HepG2 (cell line): Measurements from ENCODE around the gene TMCC2. TPM values are rescaled to one million over a fixed set of nuclear protein-coding genes. Genes with fewer than 3 reads are reported as not detected.

Experiments
- E2F5 ChIP-seq: sonication (generic); formaldehyde crosslinking; conservative IDR thresholded peaks from 2 replicates; pipeline ENCODE4 v1.4.0; 2020; ENCODE audit warnings: missing genetic modification reagents
- FIP1L1 ChIP-seq: fragments of 200-400 bp; formaldehyde crosslinking; IDR thresholded peaks from 2 replicates; pipeline ENCODE4 v1.6.1; 2018; ENCODE audit warnings: low read depth, mild to moderate bottlenecking, low read length, moderate library complexity, borderline replicate concordance; ENCODE audit not compliant: insufficient read depth
- FOXC1 ChIP-seq: sonication (generic); formaldehyde crosslinking; IDR thresholded peaks from 2 replicates; pipeline ENCODE4 v1.8.0; 2022; ENCODE audit warnings: mild to moderate bottlenecking, missing genetic modification reagents, borderline replicate concordance
- FUBP1 ChIP-seq: sonication (generic); formaldehyde crosslinking; IDR thresholded peaks from 2 replicates; pipeline ENCODE4 v1.5.1; 2020; ENCODE audit warnings: missing genetic modification reagents, mild to moderate bottlenecking, borderline replicate concordance
- HBP1 ChIP-seq: IDR thresholded peaks from 2 replicates; pipeline ENCODE4 v1.6.1; 2016; ENCODE audit warnings: low read depth, control low read depth
- IRX3 ChIP-seq: sonication (generic); formaldehyde crosslinking; IDR thresholded peaks from 2 replicates; pipeline ENCODE4 v1.8.1; 2023; ENCODE audit warnings: mild to moderate bottlenecking, low read depth, missing genetic modification reagents, borderline replicate concordance
- JUNB ChIP-seq: sonication (generic); formaldehyde crosslinking; IDR thresholded peaks from 2 replicates; pipeline ENCODE4 v1.8.0; 2022; ENCODE audit warnings: missing genetic modification reagents, mild to moderate bottlenecking, borderline replicate concordance
- JUND ChIP-seq: sonication (generic); formaldehyde crosslinking; IDR thresholded peaks from 2 replicates; pipeline ENCODE4 v1.8.0; 2022; ENCODE audit warnings: mild to moderate bottlenecking, missing genetic modification reagents
- MEIS2 ChIP-seq: sonication (generic); formaldehyde crosslinking; IDR thresholded peaks from 2 replicates; pipeline ENCODE4 v1.9.0; 2021; ENCODE audit warnings: mild to moderate bottlenecking, missing genetic modification reagents
- NR3C1 ChIP-seq: sonication (generic); formaldehyde crosslinking; IDR thresholded peaks from 2 replicates; pipeline ENCODE4 v1.4.0; 2020; ENCODE audit warnings: missing genetic modification reagents
- POGK ChIP-seq: sonication (generic); formaldehyde crosslinking; conservative IDR thresholded peaks from 2 replicates; pipeline ENCODE4 v1.8.0; 2022; ENCODE audit warnings: mild to moderate bottlenecking, moderate library complexity, missing genetic modification reagents
- TFDP1 ChIP-seq: IDR thresholded peaks from 2 replicates; pipeline ENCODE4 v1.6.1; 2016; ENCODE audit warnings: missing compliant biosample characterization, missing genetic modification reagents, borderline replicate concordance
- TRAFD1 ChIP-seq: sonication (generic); formaldehyde crosslinking; IDR thresholded peaks from 2 replicates; pipeline ENCODE4 v1.5.1; 2020; ENCODE audit warnings: missing genetic modification reagents, mild to moderate bottlenecking, borderline replicate concordance
- ZBTB8A ChIP-seq: sonication (generic); formaldehyde crosslinking; IDR thresholded peaks from 2 replicates; pipeline ENCODE4 v1.4.0; 2020; ENCODE audit warnings: mild to moderate bottlenecking, low read depth, missing genetic modification reagents, borderline replicate concordance
- ZNF296 ChIP-seq: sonication (generic); formaldehyde crosslinking; conservative IDR thresholded peaks from 2 replicates; pipeline ENCODE4 v1.5.0; 2020; ENCODE audit warnings: mild to moderate bottlenecking, missing genetic modification reagents
- ZNF33A ChIP-seq: sonication (generic); formaldehyde crosslinking; IDR thresholded peaks from 2 replicates; pipeline ENCODE4 v1.5.1; 2020; ENCODE audit warnings: missing genetic modification reagents, mild to moderate bottlenecking, moderate library complexity, borderline replicate concordance
- ZNF564 ChIP-seq: sonication (generic); formaldehyde crosslinking; IDR thresholded peaks from 2 replicates; pipeline ENCODE4 v1.8.1; 2023; ENCODE audit warnings: mild to moderate bottlenecking, missing genetic modification reagents
- ZNF724P ChIP-seq: sonication (generic); formaldehyde crosslinking; IDR thresholded peaks from 2 replicates; pipeline ENCODE4 v1.8.0; 2022; ENCODE audit warnings: missing genetic modification reagents, borderline replicate concordance
- polyA plus RNA-seq, 8 experiments: library from polyadenylated mRNA; depleted of rRNA in 3 of 8; stranded (reverse) in 7 of 8; unstranded in 1 of 8; fragments of >200 nt; fragmentation: Illumina TruSeq in 4 of 8; extraction: Trizol in 4 of 8; gene quantifications; 2 replicates each; pipeline versions ENCODE4 v1.2.1 to v1.2.3, GENCODE V29; 2011 to 2016; ENCODE audit warnings: low read depth in 4 of 8, missing spikeins in 1 of 8, mixed read lengths in 1 of 8; ENCODE audit not compliant: insufficient read depth in 1 of 8
- total RNA-seq, 5 experiments: library from RNA; depleted of rRNA; stranded (reverse); fragments of >200 nt; fragmentation: Illumina TruSeq; extraction: Trizol; gene quantifications; 2 replicates each; pipeline ENCODE4 v1.2.3, GENCODE V29; 2016; ENCODE audit warnings: low read depth in 1 of 5

The TMCC2 gene
- total and polyA plus RNA-seq, 2 of the 13 experiments (the other 11 are each of a cell fraction or from before 2014, with no cell fraction given), result 0.12 to 0.24 TPM

GRCh38 chr1:205321162-205321958 is 93.6 kb downstream of the TMCC2 start, which contains the start of gene NUAK2 (continued):
- no peak for TF ChIP-seq JUNB (CRISPR knock-in tag)
- no peak for TF ChIP-seq HBP1 (CRISPR knock-in tag)
- no peak for TF ChIP-seq FIP1L1
- no peak; the same call in 1 of the 2 replicates for TF ChIP-seq JUND (CRISPR knock-in tag)
- TF ChIP-seq ZNF724P, result 0 out of 2 replicates have a peak, but pooled peaks have one; percentile 43
- TF ChIP-seq ZBTB8A (CRISPR knock-in tag), result no peak
- TF ChIP-seq ZNF564 (CRISPR knock-in tag), result no peak
- TF ChIP-seq NR3C1, result no peak
- TF ChIP-seq FUBP1 (CRISPR knock-in tag), result no peak
- TF ChIP-seq MEIS2 (CRISPR knock-in tag), result no peak; the same call in 1 of the 2 replicates
- TF ChIP-seq ZNF33A, result no peak
- TF ChIP-seq IRX3 (CRISPR knock-in tag), result no peak
- no peak for TF ChIP-seq POGK (CRISPR knock-in tag)
- peak; percentile 24; the same call in 1 of the 2 replicates for TF ChIP-seq E2F5 (CRISPR knock-in tag)
- no peak for TF ChIP-seq TRAFD1
- TF ChIP-seq FOXC1 (CRISPR knock-in tag), result 0 out of 2 replicates have a peak, but pooled peaks have one; percentile 31
- no peak for TF ChIP-seq ZNF296 (CRISPR knock-in tag)
- TF ChIP-seq TFDP1, result peak; percentile 58; the same call in 1 of the 2 replicates
